A549 (cell line): ENCODE data around the gene C5orf63.

Experiments
- CBX8 ChIP-seq: fragments of 200-600 bp; sonication (generic); IDR thresholded peaks from 2 replicates; pipeline ENCODE4 v1.6.1; 2016
- CHD4 ChIP-seq: fragments of 200-600 bp; sonication (generic); IDR thresholded peaks from 2 replicates; pipeline ENCODE4 v1.6.1; 2016; ENCODE audit warnings: antibody characterized with exemption, mild to moderate bottlenecking, borderline replicate concordance
- EP300 ChIP-seq, 2 experiments: fragments of >200 bp; sonication (Bioruptor Twin); formaldehyde crosslinking; IDR thresholded peaks; 2 replicates in 1 of 2; 3 replicates in 1 of 2; pipeline ENCODE4 v1.6.1; 2016 to 2017
- JUNB ChIP-seq: fragments of >200 bp; sonication (Bioruptor Twin); formaldehyde crosslinking; IDR thresholded peaks from 2 replicates; pipeline ENCODE4 v1.6.1; 2016
- SREBF2 ChIP-seq: fragments of 450-650 bp; IDR thresholded peaks from 2 replicates; pipeline ENCODE4 v1.6.1; 2014; ENCODE audit warnings: mild to moderate bottlenecking, moderate library complexity
- ZNF302 ChIP-seq: fragments of 250-450 bp; sonication (Bioruptor Pico); IDR thresholded peaks from 2 replicates; pipeline ENCODE4 v1.9.0; 2021; ENCODE audit warnings: inconsistent platforms, mild to moderate bottlenecking, moderate library complexity
- ZSCAN20 ChIP-seq: fragments of 250-450 bp; sonication (Bioruptor Pico); IDR thresholded peaks from 2 replicates; pipeline ENCODE4 v1.8.0; 2022; ENCODE audit warnings: mild to moderate bottlenecking, moderate library complexity
- TF ChIP-seq, protein P1 (sequence below): fragments of >200 bp; sonication (Bioruptor Twin); formaldehyde crosslinking; IDR thresholded peaks from 3 replicates; pipeline ENCODE4 v1.5.1; 2016

GRCh38 chr5:127088251-127088650 is 14.9 kb upstream of the C5orf63 start:
- TF ChIP-seq, protein P1, sequence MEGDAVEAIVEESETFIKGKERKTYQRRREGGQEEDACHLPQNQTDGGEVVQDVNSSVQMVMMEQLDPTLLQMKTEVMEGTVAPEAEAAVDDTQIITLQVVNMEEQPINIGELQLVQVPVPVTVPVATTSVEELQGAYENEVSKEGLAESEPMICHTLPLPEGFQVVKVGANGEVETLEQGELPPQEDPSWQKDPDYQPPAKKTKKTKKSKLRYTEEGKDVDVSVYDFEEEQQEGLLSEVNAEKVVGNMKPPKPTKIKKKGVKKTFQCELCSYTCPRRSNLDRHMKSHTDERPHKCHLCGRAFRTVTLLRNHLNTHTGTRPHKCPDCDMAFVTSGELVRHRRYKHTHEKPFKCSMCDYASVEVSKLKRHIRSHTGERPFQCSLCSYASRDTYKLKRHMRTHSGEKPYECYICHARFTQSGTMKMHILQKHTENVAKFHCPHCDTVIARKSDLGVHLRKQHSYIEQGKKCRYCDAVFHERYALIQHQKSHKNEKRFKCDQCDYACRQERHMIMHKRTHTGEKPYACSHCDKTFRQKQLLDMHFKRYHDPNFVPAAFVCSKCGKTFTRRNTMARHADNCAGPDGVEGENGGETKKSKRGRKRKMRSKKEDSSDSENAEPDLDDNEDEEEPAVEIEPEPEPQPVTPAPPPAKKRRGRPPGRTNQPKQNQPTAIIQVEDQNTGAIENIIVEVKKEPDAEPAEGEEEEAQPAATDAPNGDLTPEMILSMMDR: no peak
- TF ChIP-seq ZSCAN20 (CRISPR knock-in tag) (no peak), CHD4 (no peak), JUNB (peak; percentile 30), CBX8 (no peak), SREBF2 (no peak), EP300 (IDR thresholded peaks at IDR 0.05) (no peak), ZNF302 (CRISPR knock-in tag) (no peak)
